NCI-H446 treated with DMSO at 0.1 percent for 48 hours (cell line): Measurements from ENCODE around the gene ZNF469.

Experiments
- DNase-seq: peaks from one replicate; lab custom pipeline; 2025; lab: John Stamatoyannopoulos, UW

ZNF469 gene

DNA sequence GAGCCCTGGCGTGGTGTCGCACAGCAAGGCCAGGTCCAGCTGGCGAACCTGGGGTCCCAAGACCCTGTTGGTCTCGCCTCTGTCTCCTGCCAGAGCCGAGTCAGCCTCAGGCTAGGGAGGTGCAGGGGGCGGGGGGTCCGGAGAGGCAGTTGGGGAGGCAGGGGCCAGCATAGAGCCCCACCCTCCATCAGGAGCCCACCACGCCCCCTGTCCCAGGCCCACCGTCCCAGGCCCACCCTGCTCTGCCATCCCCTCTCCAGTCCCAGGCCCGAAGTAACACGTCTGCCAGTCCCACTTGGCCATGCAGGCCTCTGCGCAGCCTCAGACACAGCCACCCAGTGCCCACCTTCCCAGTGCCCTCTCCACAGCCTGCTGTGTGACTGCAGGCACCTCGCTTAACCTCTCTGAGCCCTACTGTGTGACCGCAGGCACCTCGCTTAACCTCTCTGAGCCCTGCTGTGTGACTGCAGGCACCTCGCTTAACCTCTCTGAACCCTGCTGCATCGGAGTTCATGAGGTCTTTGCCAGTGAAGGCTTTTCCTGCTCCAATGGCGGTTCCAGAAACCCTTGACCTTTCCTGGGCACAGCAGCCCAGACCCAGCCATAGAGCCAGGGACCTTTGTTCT, 29.3 kb downstream of the ZNF469 start:
- no peak for DNase-seq

DNA sequence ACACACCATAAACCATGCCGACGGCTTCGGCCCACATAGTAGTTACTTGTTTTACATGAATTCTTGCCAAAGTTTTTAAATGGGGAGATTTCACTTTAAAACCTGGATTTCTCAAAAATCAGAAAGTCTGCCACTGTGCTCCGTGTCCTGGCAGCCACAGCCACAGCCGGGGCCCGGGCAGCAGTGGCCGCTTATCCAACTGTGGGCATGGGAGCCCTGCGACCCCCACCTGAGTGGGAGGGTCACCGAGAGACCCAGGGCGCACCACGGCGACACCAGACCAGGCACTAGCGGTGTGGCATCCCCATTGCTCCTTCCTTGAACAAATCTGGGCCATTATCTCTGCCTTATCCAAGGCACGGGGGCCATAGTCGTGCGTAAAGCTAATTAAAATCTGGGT, 30.0 kb downstream of the ZNF469 start:
- no peak for DNase-seq

DNA sequence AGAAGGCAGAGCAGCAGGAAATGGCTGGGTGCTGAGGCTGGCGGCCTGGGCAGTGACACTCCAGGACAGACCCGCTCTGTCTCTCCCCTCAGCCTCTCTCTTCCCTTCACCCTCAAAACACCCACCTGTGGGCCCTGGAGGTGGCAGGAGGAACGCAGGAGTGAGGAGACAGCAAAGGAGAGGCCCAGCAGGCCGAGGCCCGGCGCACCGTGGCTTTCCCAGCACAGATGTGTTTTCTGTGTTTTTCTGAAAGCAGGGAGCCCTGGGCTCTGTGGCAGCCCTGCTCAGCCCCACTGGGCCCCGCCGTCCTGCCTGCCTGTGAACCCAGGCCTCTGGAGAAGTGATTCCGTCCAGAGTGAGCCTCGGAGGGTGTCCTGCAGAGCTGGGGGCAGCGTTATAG, 30.5 kb downstream of the ZNF469 start:
- DNase-seq: no peak

DNA sequence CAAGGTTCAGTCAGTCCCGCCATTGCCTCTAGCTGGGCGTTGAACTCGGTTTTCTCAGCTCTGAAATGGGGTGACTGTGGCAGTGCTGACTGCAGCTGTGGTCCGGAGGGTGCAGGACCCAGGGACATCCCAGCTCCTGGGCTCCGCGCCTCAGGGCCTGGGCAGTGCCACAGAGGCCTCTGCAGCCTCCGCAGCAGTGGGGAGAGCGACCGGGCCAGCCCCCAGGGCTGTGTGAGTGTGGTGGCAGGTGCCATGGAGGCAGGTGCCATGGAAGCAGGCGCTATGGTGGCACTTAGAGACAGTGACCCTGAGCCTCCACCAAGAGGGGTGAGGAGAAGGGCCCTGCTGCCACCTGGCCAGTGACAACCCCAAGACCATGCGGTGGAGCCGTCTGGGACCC, 30.9 kb downstream of the ZNF469 start:
- DNase-seq: no peak

DNA sequence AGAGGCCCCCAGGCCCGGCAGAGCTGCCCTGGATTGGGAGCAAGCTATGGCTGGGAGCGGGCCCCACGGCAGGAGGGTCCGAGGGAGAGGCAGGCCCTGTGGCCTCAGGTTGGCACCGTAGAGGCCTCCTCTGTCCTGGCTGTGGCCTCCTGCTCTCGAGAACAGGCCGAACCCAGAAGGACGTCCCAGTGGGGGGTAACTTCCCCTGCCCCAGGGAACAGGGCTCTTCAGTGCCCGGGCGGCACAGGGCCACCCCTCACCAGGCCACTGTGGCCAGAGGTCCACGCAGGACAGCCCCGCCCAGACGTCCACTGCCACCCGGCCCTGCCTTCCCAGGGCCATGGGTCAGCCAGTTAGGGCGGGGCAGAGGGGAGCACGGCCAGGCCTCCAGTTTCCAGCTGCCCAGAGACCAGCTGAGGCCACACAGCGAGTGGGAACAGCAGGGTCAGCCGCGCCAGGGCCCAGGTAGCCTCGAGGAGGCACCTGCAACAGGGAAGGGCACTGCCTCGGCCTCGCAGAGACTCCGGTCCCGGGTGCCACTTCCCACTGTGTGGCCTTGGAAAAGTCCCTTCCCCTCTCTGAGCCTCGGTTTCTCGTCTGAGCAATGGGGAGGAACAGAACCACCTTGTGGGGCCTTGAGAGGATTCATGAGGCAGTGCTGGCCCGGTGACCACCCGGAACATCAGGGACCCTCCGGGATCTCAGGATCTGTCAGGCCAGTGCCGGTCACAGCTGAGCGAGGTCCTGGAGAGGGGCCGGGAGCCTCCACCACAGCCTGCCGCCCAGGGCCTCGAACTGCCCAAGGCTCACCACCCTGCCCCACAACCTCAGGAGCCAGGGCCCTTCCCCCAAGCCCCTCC, 32.0 kb downstream of the ZNF469 start:
- no peak for DNase-seq

DNA sequence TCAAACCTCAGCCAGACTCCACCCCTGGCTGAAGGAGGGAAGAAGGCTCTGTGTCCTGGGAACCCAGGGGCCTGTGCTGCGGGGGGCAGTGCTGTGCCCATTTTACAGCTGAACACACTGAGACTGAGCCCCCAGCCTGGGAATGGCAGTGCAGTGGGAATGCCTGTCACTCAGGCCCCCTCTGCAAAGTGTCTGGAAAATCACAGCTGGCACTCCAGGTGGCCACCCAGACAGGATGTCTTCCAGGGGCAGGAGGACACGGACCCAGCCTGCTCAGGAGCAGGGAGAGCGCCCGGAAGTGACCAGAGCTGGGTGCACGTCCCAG, 32.6 kb downstream of the ZNF469 start:
- DNase-seq: no peak

DNA sequence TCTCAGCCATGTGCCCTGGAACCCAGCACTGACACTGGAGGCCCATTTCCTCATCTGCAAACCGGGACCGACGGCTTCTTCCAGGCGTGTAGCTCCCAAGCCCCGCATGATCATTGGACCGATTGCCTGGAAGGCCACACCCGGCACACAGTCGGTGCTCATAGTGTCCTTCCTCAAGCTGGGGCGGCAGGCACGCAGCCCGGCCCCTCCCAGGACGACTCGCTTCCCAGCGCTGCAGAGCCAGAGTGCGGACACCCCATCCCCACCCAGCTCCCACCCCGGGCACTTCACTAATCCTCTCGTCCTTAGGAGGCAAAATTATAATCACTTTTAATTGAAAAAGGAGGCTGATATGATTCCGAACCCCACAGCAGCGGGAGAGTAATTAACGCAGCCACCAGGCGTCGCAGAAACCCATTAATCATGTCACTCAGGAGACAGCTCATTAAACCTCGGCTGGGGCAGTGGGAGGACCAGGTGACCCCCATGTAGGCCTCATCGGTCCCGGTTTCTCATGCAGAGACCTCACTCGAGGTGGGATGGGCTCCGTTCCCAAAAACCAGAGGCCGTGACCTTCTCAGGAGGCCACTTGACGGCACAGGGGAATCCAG, 33.1 kb downstream of the ZNF469 start:
- DNase-seq: no peak

DNA sequence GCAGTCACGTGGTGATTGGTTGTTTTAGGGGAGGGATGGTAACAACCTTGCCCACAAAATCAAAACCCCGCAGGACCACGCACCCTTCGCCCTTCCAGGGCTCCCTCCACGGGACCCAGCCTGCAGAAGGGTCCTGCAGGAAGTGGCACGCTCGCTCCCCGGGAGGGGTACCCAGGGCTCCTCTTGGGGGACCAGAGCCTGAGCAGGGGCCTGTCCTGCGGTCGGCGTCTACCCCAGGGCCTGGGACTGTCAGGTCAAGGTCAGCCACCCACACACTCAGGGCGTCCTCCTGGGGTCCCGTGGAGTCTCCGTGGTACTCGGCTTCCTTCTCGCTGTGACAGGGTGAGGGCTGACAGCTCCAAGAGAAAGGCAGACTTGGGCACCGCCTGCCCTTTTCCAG, 33.9 kb downstream of the ZNF469 start:
- DNase-seq: no peak

DNA sequence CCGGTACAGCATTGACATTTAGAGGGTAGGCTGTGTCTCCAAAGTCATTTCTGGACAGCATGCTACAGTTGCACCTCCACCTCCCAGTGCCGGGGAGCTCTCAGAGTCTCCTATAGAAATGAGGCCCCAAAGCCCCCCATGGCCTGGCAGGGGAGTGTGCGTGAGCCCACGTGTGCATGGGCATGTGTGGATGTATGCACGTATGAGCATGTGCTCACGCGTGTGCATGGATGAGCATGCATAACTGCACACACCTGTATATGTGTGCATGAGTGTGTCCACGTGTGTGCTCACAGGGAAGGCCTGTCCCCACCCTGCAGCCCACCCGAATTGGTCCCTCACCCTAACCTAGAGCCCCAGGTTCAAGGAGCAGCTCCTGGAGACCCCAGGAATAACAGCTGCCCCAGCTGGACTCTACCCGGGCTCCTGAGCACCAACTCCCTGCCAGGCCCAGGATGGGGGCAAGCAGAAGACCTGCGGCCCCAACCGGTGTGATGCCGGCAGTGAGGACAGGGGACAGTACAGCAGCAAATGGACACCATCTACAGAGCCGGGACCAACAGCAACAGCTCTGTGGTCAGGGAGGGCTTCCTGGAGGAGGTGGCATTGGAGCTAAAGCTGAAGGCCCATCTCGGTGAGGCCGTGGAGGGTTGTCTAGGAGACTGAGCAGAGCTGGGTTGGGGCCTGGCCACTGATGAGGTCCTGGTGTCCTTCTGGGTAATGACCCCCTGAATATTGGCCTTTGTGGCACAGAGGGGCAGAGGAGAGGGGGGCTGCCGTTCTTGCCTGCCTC, 35.1 kb downstream of the ZNF469 start:
- no peak for DNase-seq

DNA sequence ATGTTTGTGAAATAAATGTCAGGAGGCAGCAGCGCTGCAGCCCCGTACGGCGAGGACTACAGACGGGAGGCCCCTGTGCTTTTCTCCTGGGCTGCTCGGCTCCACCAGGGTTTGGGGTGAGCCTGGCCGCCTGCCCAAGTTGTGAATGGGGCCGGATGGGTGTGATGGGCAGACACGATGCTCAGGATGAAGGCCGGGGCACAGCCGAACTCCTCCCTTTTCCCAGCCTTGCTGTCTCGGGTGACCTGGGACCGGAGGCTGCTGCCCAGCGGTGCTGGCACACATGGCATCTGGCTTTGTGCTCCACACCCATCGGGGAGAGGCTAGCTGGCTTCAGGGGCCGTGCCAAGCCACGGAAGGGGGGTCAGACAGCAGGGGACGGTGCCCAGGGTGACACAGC, 36.1 kb downstream of the ZNF469 start:
- DNase-seq: no peak

DNA sequence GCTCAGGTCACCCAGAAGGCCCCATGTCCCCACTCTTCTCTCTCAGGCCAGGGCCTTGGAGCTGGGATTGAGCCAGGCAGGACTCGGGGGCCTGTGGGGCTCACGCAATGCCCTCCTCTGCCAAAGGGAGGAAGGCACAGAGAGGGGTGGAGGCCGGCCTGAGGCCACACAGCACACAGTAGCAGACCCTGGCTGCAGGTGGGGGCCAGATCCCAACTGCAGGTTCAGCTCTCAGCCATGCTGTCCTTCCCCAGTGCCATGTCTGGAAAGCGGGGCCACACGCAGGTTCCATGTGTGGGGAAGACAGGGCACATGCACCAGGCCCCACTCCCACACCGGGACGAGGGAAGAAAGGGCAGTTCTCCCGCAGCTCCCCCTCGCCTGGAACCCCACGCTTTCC, 37.0 kb downstream of the ZNF469 start:
- DNase-seq: no peak

DNA sequence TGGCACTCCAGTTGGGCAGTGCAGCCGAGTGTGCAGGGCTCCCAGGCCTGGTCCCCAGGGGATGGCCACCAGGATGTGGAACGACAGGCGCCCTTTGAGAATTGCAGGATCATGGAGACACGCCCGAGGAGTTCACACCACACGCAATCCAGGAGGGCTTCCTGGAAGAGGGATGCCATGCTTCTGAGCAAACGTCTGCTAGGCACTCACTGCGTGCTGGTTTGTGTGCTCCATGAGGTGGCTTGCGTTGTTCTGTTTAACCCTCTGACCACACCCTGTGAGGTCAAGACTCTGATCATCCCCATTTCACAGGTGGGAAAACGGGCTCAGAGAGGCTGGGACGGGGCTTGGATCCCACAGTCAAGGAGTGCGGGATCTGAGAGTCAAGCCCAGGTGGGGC, 37.7 kb downstream of the ZNF469 start:
- no peak for DNase-seq

DNA sequence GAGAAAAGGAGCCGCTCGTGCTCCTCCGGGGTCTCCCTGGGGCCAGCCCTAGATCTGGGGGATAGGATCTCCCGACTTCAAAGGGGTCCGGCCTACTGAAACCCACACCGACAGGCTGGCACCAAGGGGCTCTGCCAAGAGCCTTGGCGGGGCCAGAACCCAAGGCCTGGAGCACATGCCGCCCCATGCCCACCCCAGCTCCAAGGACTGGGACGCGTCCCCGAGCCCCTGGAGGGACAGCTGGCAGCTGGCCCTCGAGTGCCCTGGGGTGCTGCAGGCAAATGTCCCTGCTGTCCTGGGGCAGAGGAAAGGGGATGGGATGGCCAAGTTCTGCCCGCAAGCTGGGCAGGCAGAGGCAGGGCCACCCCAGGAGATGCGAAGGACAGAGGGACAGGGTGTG, 38.5 kb downstream of the ZNF469 start:
- DNase-seq: no peak

DNA sequence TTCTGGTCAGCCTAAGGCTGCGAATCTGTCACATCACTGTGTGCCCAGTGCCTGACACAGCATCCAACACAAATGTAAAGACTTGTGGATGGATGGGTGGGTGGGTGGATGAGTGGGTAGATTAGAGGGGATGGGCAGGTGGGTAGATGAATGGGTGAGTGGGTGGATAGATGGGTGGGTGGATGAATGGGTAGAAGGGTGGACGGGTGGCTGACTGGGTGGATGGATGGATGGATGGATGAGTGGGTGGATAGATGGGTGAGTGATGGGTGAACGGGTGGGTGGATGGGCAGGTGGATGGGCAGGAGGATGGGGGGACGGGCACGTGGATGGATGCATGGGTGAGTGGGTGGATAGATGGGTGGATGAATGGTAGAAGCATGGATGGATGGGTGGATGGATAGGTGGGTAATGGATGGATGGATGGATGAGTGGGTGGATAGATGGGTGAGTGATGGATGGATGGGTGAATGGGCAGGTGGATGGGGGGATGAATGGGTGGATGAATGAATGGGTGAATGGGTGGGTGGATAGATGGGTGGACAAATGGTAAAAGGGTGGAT, 39.2 kb downstream of the ZNF469 start:
- no peak for DNase-seq

DNA sequence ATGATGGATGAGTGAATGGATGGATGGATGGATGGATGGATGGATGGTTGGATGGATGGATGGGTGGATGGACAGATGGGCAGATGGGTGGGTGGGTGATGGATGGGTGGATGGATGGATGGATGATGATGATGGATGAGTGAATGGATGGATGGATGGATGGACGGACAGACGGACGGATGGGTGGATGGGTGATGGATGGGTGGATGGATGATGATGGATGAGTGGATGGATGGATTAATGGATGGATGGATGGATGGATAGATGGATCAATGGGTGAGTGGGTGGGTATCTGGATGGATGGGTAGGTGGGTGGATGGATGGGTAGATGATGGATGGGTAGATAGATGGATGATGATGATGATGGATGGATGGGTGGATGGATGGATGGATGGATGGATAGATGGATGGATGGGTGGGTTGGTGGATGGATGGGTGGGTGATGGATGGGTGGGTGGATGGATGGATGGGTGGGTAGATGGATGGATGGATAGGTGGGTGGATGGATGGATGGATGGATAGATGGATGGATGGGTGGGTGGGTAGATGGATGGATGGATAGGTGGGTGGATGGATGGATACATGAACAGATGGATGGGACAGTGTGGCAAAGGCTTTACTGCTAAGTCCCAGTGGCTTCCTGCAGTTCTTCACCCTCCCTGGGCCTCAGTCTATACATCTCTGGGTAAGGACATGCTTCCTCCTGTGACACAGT, 40.1 kb downstream of the ZNF469 start:
- no peak for DNase-seq

DNA sequence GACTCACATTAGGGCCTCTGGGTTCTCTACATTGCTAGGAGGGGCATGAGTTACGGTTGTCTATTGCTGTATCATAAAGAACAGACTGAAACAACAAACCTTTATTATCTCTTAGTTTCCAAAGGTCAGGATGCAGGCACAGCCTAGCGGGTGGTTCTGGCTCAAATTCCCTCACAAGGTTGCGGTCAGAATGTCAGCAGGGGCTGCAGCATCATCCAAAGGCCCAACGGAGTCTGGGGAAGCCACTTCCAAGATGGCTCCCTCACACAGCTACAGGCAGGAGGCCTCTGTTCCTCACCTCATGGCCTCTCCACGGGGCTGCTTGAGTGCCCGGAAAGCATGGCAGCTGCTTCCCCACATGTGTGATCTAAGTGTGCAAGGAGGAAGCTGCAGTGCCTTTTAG, 40.7 kb downstream of the ZNF469 start:
- DNase-seq: no peak

DNA sequence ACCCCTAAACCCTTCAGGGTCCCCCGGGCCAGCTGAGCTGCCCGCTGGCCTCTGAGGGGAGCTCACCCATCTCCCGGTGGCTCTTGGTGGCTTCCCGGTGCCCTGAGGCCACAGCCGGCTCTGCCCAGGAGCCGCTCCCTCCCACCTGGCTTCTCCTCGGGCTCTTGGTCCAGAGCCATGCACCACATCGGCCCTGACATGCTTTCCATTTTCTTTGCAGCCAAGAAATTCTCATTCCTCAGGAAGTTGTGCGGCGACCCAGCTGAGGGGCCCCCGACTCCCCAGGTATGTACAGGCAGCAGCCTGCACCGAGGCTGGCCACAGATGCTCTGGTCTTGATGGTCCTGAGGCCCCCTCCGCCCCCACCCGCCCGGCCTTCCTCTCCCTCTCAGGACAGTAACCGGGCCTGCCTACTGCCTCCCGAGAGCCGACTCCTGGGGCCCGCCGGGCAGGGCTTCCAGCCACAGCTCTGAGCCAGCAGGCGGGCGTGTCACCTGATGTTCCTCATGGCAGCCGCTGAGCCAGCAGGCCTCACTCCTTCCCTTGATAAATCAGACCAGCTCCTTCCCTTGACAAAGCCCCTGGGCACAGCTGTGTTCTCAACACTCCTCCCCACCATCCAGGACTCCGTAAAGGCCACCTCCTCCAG, 42.0 kb downstream of the ZNF469 start:
- DNase-seq: no peak

DNA sequence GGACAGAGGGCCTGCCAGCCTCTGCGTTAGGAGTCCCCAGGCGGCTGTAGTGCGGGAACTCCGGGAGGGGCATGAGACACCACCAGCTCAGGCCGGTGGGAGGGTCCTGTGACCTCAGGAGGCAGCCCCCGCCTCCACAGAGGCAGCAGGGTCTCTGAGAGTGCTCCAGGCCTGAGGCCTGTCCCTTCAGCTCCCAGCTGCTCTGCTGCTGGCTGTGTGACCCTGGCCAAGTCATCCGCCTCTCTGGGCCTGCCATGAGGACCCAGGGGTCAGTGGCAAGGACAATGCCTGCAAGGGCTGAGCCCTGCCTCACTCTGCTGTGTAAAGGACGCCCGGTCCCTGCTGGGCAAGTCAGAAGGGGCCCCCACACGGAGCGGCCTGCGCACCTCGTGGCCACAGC, 43.3 kb downstream of the ZNF469 start:
- DNase-seq: no peak

DNA sequence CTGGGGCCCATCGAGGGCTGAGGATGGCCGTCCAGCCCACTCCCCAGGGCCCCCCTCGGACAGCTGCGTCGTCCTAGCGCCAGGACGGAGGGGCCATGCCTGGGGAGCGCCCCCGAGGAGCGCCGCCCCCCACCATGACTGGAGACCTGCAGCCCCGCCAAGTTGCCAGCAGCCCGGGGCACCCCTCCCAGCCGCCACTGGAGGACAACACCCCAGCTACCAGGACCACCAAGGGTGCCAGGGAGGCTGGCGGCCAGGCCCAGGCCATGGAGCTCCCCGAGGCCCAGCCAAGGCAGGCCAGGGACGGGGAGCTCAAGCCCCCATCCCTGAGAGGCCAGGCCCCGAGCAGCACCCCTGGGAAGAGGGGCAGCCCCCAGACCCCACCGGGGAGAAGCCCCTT, 44.6 kb downstream of the ZNF469 start:
- DNase-seq: no peak

DNA sequence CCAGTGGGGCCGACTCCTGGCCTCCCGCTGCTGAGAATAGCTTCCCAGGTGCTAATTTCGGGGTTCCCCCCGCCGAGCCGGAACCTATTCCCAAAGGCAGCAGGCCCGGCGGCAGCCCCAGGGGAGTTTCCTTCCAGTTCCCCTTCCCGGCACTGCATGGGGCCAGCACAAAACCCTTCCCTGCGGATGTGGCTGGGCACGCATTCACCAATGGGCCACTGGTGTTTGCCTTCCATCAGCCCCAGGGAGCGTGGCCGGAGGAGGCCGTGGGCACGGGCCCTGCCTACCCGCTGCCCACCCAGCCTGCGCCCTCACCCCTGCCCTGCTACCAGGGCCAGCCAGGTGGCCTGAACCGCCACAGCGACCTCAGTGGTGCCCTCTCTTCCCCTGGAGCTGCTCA, 45.4 kb downstream of the ZNF469 start:
- DNase-seq: no peak
